ENCODE measurements around the gene VEGFC.
A peak's percentile ranks its signal among the peaks of the same experiment; 100 is the strongest.

The VEGFC gene

GRCh38 chr4:176680668-176681180 is 112.0 kb downstream of the VEGFC start:
- no peak for DNase-seq (ENCODE audit: low read depth)

GRCh38 chr4:176676901-176677300 is 115.8 kb downstream of the VEGFC start:
- DNase-seq (ENCODE audit: low read depth): no peak

- DNase-seq (ENCODE audit: low read depth): no peak
Observed at GRCh38 chr4:176675810-176676209, 116.9 kb downstream of the VEGFC start.

GRCh38 chr4:176671532-176671931 is 121.2 kb downstream of the VEGFC start:
- DNase-seq (ENCODE audit: low read depth): peak; percentile 12

GRCh38 chr4:176668324-176668723 is 124.4 kb downstream of the VEGFC start:
- DNase-seq (ENCODE audit: low read depth): no peak

GRCh38 chr4:176664964-176665363 is 127.8 kb downstream of the VEGFC start:
- DNase-seq (ENCODE audit: low read depth): no peak

- peak; percentile 15 for DNase-seq (ENCODE audit: low read depth)
Observed at GRCh38 chr4:176660561-176660960, 132.2 kb downstream of the VEGFC start.

GRCh38 chr4:176656108-176656507 is 136.6 kb downstream of the VEGFC start:
- no peak for DNase-seq (ENCODE audit: low read depth)

GRCh38 chr4:176654565-176655216 is 138.0 kb downstream of the VEGFC start:
- DNase-seq (ENCODE audit: low read depth): peak; percentile 47

GRCh38 chr4:176653401-176654220 is 139.1 kb downstream of the VEGFC start:
- no peak for DNase-seq (ENCODE audit: low read depth)

- DNase-seq (ENCODE audit: low read depth): no peak
Observed at GRCh38 chr4:176646311-176646710, 146.4 kb downstream of the VEGFC start.

GRCh38 chr4:176645246-176645960 is 147.3 kb downstream of the VEGFC start:
- DNase-seq (ENCODE audit: low read depth): no peak

- no peak for DNase-seq (ENCODE audit: low read depth)
Observed at GRCh38 chr4:176642472-176642871, 150.2 kb downstream of the VEGFC start.

GRCh38 chr4:176641237-176641636 is 151.5 kb downstream of the VEGFC start:
- peak; percentile 43 for DNase-seq (ENCODE audit: low read depth)

GRCh38 chr4:176638992-176639391 is 153.7 kb downstream of the VEGFC start:
- DNase-seq (ENCODE audit: low read depth): peak; percentile 78

- DNase-seq (ENCODE audit: low read depth): no peak
Observed at GRCh38 chr4:176636292-176636691, 156.4 kb downstream of the VEGFC start.

- peak; percentile 95 for DNase-seq (ENCODE audit: low read depth)
Observed at GRCh38 chr4:176635372-176636261, 157.1 kb downstream of the VEGFC start.

Data from iris pigment epithelial cell (primary cell).